GM21529 (cell line): ENCODE results near the gene LMX1B.

Experiments
- ATAC-seq: cut with Tn5 transposase; IDR thresholded peaks from one replicate; pipeline ENCODE4 v1.9.1; 2021; ENCODE audit not compliant: unreplicated experiment

The LMX1B gene

DNA sequence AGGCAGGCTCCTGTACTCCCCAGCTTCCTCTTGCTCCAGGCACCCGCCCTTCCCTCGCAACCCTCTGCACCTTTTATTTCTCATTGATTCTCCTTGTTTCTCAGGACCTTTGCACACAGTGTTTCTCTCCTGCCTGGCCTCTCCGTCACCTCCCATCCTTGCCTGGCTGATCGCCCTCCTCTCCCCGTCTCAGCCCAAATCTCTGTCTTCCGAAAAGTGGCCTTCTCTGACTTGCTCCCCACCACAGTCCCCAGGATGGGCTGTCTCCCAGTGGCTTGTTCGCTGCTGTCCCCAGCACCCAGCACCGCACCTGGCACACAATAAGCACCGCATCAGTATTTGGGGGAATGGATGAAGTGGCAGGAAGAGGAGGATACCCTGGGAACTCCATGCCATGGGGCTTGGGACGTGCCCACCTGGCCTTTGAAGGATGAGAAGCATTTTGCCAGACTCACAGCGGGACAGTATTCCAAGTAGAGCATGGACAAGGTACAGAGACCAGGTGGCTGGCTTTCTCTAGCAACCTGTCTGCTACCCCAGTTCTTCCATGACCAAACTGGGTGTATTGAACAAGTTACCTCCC lies 62.5 kb downstream of the LMX1B start:
- no peak for ATAC-seq

- ATAC-seq, result no peak
Measured at GRCh38 chr9:126676685-126677143, 63.0 kb downstream of the LMX1B start.

GRCh38 chr9:126677188-126678084 lies 63.7 kb downstream of the LMX1B start:
- ATAC-seq, result no peak

- ATAC-seq, result no peak
Measured at GRCh38 chr9:126678989-126679388, 65.3 kb downstream of the LMX1B start.

- no peak for ATAC-seq
Measured at GRCh38 chr9:126681336-126681735, 67.6 kb downstream of the LMX1B start.

DNA sequence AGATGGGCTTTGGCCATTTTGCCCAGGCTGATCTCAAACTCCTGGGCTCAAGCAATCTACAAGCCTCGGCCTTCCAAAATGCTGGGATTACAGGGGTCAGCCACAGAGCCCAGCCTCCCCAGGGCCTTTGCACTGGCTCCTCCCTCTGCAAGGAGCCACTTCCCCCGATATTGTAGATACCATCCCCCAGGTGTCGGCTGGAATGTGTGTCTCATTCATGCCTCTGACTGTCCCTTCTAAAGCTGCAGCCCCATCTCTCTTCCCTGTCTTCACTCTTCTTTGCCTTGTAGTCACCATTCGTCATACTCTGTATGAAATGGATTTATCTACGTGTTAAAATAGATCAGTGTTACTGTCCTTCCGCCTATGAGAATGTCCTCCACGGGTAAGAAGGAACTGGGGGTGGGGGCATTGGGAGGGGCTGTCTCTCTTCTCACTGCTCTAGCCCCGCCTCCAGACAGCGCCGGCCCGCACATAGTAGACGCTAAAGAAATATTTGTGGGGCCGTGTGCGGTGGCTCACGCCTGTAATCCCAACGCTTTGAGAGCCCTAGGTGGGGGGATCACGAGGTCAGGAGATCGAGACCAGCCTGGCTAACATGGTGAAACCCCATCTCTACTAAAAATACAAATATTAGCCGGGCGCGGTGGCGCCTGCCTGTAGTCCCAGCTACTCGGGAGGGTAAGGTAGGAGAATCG lies 68.5 kb downstream of the LMX1B start:
- ATAC-seq, result no peak

DNA sequence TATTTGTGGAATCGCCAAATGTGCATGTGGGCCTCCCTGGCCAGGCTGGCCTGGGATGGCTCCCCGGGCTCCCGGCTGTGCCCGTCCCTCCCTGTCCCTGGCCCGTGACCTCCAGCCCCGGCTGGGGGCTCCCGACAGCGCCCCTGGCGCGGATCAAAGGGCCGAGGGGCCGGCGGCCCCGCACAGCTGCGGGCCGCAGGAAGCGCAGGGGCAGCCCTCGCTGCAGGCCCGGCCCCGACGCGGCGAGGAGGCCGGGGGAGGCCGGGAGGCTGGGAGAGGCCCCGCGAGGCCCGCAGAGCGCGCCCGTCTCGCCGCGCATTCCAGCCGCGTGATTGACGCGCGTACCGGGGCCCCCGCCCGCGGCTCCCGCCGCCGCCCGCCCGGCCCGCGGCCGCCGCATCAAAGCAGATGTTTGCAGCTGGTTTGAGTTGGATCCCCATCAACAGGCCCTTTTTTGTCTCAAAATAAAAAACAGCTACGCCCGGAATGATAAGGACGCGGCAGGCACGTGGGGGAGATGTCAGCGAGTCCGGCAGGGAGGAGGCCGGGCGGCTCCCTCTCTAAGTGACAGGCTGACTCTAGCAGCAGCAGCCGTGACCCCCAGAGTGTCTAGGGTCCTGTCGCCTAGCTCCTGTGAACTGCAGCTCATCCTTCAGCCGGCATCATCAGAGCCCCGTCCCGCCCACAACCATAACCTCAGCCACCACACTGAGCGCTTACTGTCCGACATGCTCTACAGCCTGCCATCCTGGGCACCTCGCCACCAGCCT lies 69.4 kb downstream of the LMX1B start:
- no peak for ATAC-seq

DNA sequence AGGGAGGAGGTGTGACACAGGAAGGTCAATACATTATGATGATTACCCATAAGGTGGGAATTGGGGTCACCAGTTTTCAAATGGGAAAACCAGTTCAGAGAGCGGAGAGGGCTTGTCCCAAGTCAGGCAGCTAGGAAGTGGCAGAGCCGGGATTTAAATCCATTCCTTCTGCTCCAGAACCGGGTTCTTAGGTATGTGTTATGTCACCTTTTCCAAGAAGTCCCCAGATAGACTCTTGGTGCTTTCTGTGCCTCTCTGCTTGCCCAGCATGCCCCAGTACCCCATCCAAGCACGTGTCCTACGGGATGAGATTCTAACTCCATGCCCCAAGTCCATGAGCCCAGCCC lies 69.9 kb downstream of the LMX1B start:
- ATAC-seq, result no peak

DNA sequence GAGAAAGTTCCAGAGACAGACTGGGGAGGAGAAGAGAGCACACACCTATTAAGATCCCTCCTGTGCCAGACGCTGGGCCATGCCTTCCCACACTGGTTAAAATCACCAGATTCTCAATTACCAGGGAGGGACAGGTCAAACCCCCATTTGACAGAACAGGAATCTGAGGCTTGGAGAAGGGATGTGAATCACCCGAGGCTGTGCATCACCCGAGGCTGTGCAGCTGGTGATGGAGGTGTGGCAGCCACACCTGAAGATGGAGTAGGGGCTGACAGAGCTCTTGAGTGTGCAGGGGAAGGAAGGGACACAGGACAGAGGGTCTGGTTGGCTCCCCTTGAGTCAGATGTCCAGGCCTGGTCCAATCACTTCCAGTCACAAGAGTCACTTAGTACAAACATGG lies 70.6 kb downstream of the LMX1B start:
- no peak for ATAC-seq

GRCh38 chr9:126684965-126685465 lies 71.3 kb downstream of the LMX1B start:
- no peak for ATAC-seq

- no peak for ATAC-seq
Measured at GRCh38 chr9:126687930-126688461, 74.3 kb downstream of the LMX1B start.

- no peak for ATAC-seq
Measured at GRCh38 chr9:126688617-126689016, 74.9 kb downstream of the LMX1B start.

DNA sequence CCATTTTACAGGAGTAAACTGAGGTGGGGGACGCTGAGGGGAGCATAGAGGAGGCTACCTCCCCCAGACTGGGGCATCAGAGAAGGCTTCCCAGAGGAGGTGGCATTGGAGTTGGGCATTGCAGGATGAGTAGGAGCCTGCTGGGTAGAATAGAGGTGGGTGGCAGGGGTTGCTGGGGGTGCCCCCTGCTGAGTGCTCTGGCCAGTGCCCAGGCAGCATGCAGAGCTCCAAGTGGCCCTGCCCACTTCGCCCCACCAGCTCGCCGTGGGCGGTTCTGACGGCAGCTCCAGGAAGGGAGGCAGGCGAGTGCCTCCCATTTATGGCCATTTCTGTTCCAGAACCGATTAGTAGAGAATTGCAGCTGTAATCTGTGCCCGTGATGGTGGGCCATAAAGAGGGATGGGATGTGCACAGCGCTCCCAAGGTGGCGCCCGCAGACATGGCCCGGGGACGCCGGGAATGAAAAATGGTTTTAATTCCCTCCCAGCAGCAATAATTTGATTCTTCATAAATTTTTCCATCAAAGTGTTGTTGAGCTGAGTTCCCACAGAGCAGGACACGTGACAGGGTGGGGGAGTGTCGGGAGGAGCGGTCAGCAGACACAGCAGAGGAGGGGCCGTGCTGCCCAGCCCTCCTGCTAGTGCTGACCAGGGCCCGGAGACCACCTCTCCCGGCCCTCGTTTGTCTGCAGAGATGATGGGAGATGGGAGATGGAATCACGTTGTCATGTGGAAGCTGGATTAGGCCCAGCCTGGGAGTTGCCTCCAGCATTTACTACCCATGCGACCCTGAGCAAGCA lies 75.5 kb downstream of the LMX1B start:
- no peak for ATAC-seq

- ATAC-seq, result no peak
Measured at GRCh38 chr9:126690431-126691051, 76.8 kb downstream of the LMX1B start.

- no peak for ATAC-seq
Measured at GRCh38 chr9:126692041-126692758, 78.5 kb downstream of the LMX1B start.

DNA sequence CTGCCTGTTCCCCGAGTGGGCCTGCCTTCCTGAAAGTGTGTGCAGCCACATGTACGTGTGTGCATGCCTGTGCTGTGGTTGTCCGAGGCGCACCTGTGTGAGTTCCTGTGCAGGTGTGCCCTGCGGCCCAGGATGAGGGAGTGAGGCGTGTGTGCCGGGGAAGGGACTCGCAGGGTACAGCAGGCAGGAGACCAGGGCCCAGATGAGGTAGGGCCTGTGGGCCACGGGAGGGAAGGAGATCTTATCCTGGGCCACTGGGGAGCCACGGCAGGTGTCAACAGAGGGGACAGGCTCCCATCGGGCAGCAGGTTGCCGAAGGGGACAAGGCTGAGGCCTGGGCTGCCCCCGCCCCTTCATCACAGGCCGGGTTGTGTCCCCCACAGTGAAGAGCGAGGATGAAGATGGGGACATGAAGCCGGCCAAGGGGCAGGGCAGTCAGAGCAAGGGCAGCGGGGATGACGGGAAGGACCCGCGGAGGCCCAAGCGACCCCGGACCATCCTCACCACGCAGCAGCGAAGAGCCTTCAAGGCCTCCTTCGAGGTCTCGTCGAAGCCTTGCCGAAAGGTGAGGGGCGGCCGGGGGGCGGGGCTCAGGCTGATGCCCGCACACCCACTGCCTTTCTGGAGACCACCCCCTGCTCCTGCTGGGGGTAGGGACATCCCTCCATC lies 79.2 kb downstream of the LMX1B start:
- no peak for ATAC-seq

- ATAC-seq, result no peak
Measured at GRCh38 chr9:126693428-126693944, 79.8 kb downstream of the LMX1B start.
